Umbilical cord (tissue), 2 donors: Measurements from ENCODE around the gene ATAD3B. TPM values are rescaled to one million over a fixed set of nuclear protein-coding genes. Genes with fewer than 3 reads are reported as not detected.
"Not testable (repeated sequence)": the region's sequence is repeated elsewhere in the genome, so short reads cannot be mapped to it uniquely, and the experiment has no call there.

Experiments
- DNase-seq: peaks from one replicate; pipeline ENCODE4 v3.0.0-alpha.2; 2015; ENCODE audit warnings: low spot score
- total RNA-seq: library from RNA; depleted of rRNA; stranded (reverse); fragments of >200 nt; gene quantifications from one replicate; pipeline ENCODE4 v1.2.3, GENCODE V29; 2014; ENCODE audit warnings: low replicate concordance; ENCODE audit not compliant: insufficient read depth

The ATAD3B gene
- total RNA-seq, 1 donor from 2014 or later = 8.2 TPM

DNA sequence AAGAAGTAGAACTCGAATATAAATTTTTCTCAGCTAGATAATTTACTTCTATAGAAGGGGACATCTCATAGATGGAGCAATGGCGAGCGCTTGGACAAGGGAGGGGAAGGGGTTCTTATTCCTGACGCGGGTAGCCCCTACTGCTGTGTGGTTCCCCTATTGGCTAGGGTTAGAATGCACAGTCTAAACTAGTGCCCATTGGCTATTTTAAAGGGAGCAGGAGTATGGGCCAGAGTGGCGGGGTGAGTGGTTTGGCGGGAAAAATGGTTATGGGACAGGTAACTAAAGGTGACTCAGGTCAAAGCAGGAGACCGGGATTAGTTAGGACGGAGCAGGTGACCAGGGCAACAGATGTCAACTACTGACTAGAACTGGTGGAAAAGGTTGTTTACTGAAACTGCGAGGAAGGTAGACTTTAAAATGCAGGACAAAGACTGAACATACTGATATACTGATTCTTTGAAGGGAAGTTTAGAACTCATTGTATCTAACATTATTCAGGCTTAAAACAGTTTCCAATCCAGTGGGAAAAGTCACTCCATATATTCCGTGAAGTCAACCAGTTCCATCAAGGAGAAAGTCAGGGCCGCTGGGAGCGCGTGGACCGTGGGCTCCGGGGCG lies 39.5 kb downstream of the ATAD3B start:
- DNase-seq = no peak

DNA sequence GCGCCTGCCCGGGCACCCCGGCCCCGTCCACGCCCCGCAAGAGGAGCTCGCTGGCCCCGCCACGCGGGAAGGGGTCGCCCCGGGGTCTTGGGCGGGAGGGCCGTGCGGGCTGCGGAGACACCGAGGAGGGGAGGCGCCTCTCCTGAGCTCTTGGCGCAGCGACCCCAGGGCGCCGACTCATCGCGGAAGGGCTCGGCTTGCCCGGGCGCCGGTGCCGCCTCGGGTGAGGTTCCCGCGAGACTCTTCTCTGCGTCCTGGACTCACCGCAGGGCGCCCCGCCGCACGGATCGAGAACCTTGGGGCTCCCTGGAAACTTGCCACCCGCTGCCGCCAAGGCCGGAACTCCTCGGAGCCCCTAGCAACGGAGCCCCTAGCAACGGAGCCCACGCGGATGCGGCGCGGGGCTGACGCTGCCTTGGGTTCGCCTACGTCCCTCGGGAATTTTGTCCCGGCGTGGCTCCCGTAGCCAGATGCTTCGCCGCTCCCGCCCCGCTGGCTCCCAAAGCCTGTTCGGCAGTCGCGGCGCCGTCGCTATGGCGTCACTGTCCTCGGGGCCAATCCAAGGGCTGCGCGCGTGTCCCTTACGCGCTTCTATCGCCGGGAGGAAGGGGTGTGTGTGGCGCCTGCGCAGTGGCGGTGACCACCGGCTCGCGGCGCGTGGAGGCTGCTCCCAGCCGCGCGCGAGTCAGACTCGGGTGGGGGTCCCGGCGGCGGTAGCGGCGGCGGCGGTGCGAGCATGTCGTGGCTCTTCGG lies 40.1 kb downstream of the ATAD3B start, which contains the start of gene ATAD3A:
ATAD3A (plus strand) TSS at position 630 of the 753 bp plus-strand sequence; CDS start at position 737, 107 bp downstream.
- DNase-seq = peak; percentile 99

DNA sequence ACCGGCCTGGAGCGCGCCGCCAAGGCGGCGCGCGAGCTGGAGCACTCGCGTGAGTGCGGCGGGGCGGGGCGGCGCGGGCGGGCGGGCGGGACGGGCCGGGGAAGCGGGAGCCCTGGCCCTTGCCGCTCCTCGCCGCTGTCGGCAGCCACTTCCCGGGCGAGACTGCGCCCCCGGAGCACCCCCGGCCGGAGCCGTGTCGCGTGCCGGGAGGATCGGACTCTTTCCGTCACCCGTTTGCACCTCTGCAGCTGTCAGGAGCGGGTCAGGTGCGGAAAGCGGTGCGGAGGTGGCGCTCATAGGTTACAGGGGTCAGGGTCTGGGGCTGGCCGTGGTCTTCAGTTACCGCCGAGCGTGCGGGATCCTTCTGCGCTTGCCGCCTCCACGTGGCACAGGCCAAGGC lies 40.9 kb downstream of the ATAD3B start:
- DNase-seq = not testable (repeated sequence)

DNA sequence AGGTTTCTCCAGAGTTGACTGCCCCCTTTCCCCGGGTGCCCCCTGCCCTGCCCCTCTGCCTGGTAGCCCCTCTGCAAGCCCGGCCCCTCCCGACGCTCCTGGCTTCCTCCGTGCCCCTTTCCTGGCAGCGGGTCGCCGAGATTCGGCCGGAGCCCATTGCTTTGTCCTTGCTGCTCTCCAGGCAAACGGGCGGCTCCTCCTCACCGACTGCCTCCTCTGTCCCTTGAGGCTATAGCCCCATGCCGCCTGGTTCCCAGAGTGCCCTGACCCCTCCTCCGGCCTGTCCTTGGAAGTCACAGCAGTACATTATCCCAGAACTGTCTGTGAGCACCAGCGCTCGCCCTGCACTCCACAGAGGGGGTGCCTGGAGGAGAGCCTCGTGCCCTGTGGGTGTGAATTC lies 42.1 kb downstream of the ATAD3B start:
- DNase-seq = not testable (repeated sequence)

DNA sequence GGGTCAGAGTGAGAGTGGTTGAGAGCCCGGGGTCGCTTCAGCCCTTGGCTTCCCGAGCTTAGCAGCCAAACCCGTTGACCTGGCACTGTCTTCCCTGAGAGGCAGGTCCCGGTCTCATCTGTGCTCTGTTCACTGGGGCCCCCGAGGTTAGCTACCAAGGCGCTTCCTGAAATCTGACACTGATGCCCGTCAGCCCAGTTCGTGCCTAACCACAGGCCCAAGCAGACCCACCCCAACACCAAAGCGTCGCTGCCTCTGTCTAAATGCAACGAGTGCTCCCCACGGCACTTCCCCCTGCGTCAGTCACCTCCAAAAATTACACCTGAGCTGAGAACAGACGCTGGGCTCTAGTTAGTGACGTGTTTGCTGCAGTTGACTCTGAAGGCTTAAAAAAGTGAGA lies 42.8 kb downstream of the ATAD3B start:
- DNase-seq = not testable (repeated sequence)

DNA sequence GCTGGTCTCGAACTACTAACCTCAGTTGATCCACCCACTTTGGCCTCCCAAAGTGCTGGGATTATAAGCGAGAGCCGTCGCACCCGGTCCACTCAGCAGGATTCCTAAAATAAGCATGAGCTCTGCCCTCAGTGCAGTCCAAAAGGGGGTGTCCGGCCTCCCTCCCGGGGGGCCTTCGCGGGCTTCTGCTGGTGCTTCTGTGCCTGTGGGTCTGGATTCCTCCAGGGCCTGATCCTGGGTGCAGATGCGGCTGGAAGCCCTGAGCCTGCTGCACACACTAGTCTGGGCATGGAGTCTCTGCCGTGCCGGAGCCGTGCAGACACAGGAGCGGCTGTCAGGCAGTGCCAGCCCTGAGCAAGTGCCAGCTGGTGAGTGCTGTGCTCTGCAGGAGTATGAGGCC lies 45.4 kb downstream of the ATAD3B start:
- DNase-seq = not testable (repeated sequence)

DNA sequence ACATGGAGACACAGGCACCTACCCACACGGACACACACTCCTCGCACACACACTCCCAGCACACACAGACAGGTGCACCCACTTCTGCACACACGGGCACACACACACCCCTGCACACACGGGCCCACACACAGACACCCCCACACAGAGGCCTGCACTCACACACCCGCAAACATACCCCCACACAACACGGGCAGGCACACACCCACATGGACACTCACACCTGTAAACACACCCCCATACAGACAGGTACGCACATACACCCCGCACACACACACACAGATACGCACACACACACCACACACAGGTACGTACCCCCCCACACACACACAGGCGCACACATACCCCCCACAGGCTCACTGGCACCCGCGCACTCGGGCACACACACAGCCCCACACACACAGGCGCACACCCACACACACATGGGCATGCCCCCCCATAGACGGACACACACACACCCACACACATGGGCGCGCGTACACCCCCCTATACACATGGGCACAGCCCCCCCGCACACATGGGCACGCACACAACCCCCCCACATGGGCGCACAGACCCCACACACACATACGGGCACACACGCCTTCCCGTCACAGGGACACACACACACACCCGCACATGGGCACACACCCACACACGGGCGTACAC lies 46.5 kb downstream of the ATAD3B start:
- no peak for DNase-seq

DNA sequence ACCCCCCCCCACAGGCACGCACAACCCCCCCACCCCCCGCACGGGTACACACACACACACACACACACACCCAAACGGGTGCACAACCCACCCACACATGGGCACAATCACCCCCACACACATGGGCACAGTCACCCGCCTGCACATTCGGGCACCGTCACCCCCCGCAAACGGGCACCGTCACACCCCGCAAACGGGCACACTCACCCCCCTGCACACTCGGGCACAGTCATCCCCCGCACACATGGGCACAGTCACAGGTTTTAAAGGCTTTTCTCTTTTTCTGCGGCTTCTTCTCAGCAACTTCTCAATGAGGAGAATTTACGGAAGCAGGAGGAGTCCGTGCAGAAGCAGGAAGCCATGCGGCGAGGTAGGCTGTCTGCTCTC lies 47.0 kb downstream of the ATAD3B start:
- not testable (repeated sequence) for DNase-seq

DNA sequence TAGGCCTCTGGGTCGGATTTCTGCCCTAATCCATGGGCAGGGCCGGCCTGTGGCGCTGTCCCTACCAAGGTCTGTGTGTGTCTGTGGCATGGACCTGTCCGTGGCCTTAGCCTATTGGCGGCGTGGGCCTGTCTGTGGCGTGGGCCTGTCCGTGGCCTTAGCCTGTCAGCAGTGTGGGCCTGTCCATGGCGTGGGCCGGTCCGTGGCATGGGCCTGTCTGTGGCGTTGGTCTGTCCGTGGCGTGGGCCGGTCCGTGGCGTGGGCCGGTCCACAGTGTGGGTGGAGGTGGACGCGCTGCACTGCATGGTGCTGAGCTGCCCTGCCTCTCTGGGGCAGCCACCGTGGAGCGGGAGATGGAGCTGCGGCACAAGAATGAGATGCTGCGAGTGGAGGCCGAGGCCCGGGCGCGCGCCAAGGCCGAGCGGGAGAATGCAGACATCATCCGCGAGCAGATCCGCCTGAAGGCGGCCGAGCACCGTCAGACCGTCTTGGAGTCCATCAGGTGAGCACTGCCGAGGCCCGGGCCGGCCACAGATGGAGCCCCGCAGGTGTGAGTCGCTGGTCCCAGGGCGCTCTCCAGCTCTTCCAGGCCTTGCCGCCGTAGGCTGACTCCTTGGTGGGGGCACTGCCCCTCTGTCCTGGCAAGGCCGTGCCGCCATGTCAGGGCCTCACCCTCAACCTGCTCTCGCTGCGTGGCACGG lies 48.4 kb downstream of the ATAD3B start:
- DNase-seq = not testable (repeated sequence)

DNA sequence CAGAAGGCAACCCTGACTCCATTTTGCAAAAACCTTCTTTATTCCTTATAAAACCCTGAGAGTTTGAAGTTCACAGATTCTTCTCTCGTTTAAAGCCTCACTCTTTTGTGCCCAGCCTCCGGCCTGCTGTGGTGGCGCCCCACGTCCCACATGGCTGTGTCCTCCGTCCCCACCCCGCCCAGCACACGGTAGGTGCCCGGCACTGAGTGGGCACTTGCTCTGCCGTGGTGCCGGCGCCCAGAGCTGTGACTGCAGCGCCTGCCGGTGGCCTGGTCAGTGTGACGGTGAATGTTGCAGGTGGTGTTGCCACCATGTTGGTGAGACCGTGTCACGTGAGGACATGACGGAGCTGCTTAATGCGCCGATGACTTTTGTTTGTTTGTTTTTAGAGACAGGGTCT lies 49.8 kb downstream of the ATAD3B start:
- no peak for DNase-seq

DNA sequence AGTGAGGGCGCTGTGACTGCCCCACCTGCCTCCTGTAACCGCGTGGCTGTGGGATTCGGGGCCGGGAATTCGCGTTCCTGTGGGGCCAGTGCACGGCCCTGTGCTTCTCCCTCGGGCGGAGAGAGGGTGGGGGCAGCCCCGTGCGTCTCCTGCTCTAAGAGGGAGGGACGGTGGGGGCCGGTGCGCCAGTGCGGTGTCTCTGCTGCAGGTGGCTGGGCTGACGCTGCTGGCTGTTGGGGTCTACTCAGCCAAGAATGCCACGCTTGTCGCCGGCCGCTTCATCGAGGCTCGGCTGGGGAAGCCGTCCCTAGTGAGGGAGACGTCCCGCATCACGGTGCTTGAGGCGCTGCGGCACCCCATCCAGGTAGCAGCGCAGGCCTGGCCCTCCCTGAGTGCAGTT lies 51.0 kb downstream of the ATAD3B start:
- not testable (repeated sequence) for DNase-seq

DNA sequence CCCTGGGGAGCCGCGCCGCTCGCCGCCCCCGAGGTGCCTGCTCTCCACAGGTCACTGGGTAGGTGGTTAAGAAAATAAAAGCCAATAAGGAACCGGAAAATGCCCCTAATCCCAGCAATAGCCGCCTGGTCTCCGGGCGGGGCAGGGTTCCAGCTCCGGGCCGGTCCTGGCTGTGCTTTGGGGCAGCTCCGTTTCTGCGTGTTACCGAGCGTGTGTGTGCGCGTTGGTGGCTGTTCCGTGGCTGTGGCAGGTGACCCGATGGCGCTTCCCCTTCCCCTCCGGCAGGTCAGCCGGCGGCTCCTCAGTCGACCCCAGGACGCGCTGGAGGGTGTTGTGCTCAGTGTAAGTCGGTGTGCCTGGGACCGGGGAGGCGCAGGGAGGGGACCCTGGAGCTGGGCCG lies 51.7 kb downstream of the ATAD3B start:
- DNase-seq = not testable (repeated sequence)

DNA sequence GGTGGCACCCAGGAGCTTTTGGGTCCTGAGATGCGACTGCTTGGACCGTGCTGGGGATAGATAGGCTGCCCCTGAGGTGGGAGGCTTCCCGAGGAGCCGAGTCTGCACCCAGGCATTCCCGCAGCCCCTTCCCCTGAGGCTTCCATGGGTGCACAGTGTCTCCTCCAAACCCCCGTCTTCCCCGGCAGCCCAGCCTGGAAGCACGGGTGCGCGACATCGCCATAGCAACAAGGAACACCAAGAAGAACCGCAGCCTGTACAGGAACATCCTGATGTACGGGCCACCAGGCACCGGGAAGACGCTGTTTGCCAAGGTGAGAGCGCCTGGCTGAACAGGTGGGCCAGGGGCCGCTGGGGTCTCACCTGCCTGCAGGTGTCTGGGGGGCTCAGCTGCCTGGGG lies 52.1 kb downstream of the ATAD3B start:
- not testable (repeated sequence) for DNase-seq

DNA sequence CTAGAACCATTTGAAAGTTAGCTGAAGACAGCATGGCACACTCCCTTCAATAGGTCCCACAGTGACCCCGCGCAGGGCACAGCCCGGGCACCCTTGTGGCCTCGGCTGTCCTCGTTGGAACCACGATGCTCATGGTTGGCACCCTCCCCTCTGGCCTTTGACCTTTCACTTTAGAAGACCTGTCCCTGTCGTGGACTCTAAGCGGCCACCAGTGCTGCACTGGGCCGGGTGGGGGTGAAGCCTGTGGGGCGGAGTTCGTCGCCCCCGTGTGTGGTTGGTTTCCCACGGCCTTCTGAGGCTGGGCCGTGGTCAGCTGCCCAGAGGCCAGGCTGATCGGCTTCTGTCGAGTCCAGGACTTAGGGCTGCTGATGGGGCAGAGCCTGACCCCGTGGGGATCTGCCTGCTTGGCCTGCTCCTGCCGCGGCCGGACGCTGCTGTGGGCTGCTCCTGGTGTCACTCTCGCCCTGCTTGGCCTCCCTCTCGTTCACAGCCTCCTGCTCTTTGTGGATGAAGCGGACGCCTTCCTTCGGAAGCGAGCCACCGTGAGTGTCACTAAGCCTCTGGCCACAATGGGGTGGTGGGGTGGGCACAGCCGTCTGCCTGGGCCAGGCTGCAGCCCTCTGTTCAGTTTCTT lies 53.3 kb downstream of the ATAD3B start:
- not testable (repeated sequence) for DNase-seq

DNA sequence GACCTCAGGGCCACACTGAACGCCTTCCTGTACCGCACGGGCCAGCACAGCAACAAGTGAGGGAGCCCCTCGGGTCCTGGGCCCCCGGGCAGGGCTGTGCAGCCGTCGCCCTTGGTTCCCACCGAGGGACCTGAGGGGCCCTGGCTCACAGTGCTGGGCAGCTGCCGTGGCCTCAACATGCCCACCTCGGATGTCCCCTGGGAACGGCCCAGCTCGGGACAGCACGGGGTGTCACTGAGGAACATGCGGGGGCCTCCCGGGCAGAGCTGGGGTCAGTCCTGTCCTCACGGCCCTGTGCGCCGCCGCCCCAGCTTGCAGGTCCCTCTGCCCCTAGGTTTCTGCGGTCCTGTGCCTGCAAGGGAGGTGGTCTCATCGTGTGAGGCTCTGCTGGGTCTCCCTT lies 54.9 kb downstream of the ATAD3B start:
- not testable (repeated sequence) for DNase-seq

DNA sequence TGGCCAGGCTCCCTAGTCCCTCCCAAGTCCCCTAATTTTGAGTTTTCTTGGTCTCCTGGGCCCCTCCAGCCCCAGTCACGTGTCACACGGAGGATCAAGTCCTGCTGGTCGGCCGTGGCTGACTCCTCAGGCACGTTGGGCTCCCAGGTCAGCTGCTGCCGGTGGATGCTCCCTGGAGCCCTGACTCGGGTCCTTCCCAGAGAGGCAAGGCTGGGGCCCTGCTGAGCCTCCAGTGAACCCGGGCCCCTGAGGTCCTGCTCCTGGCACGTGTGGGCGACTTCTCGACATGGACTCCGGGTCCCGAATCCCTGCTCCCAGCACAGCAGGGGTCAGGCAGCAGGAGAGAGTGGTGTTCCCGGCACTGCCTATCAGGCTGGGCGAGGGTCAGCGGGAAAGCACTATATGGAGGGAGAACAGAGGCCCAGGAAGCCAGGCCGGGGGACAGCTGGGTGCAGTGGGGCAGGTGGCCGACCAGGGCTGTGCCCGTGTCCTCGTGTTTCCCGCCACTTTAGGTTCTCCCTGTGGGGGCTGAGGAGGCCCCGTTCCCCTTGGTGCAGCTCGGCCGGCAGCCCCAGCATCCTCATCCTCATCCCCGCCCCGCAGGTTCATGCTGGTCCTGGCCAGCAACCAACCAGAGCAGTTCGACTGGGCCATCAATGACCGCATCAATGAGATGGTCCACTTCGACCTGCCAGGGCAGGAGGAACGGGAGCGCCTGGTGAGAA lies 55.7 kb downstream of the ATAD3B start:
- no peak for DNase-seq

DNA sequence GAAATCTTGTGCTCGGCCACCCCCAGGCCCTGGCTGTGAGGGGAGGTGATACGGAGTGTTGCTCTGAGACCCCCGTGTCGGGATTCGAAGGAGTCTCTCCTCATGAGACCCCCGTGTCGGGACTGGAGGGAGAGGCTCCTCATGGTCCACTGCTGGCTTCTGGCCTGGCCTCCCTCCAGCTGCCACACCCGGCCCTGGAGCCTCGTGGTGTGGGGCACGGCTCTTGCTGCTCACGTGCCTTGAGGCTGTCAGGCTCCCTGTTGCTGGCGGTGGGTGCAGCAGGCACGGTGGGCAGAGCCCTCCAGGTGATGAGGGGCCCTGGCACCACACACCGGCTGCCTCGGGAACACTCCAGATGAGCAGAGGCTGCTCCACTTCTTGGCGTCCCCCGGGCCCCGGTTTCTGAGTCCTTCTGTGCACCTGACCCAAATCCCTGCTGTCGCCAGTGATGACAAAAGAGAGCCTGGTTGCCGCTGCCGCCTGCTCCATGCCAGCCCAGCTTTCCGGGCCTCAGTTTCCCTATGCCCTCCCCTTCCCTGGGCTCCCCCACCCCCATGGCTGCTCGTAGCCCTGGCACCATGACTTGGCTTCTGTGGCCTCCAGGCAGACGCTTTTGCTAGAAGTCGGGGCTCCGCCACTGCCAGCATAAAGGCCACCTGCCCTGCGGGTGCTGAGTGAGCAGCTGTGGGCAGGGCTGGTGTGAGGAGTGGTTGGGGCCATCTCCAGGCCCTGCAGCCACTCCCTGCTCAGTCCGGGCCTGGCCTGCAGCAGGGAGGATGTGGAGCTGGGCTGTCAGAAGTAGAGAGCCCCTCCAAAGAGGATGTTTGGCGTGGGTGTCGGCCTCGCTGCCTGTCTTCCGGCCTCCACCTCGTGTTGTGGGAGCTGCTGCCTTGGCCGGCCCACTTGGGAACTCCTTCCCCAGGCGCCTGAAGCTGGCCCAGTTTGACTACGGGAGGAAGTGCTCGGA lies 57.0 kb downstream of the ATAD3B start:
- no peak for DNase-seq

DNA sequence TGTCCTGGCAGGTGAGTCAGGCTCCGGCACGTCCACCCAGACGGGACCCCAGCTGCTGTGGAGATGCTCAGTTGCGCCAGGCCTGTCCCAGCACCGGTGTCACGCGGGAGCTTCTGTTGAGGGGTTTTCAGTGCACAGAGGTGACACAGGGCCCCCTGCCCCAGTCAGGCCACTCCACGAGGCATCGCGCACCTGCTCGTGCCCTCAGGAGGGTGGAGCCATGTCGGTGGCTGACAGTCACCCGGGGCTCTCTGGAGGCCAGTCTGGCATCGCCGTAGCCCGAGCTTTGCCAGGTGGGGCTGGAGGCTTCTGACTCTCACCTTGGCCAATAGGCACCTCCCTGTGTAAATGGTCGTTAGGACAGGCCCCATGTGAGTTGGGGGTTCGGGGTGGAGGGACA lies 57.8 kb downstream of the ATAD3B start:
- DNase-seq = no peak

DNA sequence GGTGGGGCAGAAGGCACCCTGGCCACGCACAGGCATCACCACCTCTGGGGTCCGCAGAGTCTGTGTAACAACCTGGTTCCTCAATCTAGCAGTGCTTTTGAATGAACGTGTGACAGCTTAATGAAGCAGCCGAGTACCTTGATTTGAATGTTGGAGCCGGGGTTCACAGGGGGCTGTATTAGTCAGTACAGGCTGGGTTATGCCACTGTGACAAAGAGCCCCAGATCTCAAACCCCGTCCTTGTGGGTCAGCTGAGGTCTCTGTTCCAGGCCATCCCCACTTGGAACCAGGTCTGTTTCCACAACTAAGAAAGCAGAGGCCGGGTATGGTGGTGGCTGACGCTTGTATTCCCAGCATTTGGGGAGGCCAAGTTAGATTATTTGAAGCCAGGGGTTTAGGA lies 58.4 kb downstream of the ATAD3B start:
- DNase-seq = no peak

DNA sequence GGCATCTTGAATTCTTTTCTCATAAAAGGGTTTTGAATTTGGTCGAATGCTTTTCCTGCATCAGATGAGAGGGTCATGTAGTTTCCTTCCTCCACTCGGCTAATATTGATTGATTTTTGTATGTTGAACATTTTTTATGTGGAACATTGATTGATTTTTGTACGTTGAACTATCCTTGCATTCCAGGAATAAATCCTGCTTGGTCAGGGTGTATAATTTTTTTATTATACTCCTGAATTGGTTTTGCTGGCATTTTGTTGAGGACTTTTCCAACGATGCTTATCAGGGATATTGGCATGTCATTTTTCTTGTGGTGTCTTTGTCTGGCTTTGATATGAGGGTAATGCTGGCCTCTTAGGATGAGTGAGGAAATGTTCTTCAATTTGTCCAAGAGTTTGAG lies 60.4 kb downstream of the ATAD3B start:
- no peak for DNase-seq
